ENCODE data around the gene SLC28A1.
A peak's percentile ranks its signal among the peaks of the same experiment; 100 is the strongest.

The SLC28A1 gene, protein sequence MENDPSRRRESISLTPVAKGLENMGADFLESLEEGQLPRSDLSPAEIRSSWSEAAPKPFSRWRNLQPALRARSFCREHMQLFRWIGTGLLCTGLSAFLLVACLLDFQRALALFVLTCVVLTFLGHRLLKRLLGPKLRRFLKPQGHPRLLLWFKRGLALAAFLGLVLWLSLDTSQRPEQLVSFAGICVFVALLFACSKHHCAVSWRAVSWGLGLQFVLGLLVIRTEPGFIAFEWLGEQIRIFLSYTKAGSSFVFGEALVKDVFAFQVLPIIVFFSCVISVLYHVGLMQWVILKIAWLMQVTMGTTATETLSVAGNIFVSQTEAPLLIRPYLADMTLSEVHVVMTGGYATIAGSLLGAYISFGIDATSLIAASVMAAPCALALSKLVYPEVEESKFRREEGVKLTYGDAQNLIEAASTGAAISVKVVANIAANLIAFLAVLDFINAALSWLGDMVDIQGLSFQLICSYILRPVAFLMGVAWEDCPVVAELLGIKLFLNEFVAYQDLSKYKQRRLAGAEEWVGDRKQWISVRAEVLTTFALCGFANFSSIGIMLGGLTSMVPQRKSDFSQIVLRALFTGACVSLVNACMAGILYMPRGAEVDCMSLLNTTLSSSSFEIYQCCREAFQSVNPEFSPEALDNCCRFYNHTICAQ

DNA sequence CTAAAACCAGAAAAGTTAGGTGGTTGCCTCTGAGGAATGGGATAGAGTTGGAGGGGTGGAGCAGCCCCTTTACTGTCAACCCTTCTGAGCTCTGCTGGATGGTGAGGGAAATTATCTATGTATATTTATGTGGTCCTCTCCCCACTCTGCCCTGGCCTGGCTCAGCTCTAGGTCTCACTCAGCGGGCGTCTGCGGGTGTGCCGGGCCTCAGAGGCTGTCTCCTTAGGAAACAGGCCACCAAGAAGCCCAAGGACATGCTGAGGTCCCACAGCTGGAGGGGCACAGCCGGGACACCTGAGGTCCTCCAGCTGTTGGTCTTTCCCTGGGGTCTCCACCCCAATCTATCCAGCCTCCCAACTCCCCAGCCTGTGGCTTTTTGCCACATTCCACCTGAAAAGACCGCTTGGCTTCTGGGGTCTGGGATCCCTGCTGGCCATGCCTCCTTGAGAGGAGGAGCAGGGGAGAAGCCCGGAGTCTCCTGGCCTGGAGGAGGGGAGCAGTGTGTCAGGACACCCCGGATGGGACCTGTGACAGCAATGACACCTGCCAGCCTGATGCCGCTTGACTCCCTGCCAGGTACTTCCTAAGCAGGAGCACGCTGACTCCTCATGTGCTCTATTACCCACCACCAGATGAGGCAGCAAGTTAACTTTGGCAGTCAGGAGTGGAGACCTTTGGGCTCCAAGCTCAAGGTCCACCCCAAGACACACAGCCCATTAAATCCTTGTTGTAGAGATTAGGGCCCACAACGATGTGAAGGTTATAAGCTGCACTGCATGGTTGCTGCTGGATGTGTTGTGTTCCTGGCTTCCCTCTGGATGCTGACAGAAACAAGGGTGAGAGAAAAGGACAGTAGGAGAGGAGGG, at the start of gene SLC28A1:
TSS of gene SLC28A1 (plus strand) at position 747 of the 866 bp plus-strand sequence. CDS start 3,099 bp downstream, outside the sequence.
- no peak for DNase-seq (ENCODE audit: low read depth)

DNA sequence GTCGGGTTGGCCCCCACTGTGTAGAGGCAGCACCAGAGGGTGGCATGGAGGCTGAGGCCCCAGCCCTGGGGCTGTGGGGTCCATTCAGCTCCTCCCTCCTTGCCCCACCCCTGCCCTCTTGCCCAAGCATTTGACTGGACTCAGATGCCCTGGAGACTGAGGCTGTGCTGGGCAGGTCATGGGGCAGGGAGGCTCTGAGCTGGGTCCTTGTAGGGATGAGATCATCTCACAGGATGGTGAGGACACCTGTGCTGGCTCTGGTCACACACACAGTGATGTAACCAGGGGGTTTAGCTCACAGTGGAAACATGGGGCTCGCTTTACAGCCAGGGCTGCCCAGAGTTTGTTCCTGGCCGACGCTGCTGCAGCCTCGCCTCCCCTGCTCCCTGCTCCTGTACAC, 49.5 kb upstream of the SLC28A1 start:
- no peak for DNase-seq (ENCODE audit: low read depth)

DNA sequence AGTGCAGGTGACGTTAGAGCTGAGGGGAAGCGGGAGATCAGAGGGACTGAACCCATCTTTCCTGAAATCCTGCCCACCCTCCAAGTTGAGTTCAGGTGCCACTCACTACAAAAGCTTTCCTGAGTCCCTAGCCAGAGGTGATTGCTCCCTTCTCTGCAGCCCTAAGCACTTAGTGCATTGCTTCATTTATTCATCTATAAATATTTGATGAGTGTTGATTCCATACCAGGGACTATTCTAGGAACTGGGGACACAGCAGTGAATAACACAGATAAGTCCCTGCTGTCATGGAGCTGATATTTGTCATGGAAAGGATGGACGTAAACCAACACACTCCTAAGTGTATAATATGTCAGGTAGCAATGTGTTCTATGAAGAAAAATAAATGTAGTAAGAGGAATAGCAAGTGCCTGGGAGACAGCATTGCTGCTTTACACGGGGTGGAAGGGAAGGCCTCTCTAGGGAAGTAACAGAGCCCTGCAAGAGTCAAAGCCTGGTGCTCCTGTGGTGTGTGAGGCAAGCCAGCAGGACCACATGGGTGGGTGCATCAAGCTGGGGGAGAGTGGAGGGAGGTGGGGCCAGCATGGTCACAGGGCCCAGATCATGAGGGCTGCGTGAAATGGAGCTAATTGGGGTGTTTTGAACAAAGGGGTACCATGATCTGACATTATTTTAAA, 48.7 kb upstream of the SLC28A1 start:
- no peak for DNase-seq (ENCODE audit: low read depth)

DNA sequence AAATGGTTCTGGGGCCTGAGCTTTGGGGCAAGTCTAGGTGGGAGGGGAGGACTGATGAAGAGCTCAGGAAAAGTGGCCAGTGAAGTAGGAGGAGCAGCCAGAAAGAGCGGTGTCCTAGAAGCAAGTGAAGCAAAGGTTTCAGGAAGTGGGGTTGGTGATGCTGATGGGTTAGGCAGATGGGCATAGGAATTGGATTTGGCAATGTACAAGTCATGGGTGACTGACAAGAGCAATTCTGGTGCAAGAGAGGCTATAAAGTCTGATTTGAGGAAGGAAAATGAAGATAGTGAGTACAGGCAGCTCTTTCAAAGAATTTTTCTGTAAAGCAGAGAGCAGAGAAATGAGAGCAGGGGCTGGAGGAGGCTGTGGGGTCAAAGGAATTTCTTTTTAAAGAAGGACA, 47.6 kb upstream of the SLC28A1 start:
- DNase-seq (ENCODE audit: low read depth) = no peak

DNA sequence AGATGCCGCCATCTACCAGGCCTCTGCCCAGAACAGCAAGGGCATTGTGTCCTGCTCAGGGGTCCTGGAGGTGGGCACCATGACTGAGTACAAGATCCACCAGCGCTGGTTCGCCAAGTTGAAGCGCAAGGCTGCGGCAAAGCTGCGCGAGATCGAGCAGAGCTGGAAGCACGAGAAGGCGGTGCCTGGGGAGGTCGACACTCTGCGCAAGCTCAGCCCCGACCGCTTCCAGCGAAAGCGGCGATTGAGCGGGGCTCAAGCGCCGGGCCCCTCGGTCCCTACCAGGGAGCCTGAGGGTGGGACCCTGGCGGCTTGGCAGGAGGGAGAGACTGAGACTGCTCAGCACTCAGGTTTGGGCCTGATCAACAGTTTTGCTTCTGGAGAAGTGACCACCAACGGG, 44.7 kb upstream of the SLC28A1 start:
- no peak for DNase-seq (ENCODE audit: low read depth)

DNA sequence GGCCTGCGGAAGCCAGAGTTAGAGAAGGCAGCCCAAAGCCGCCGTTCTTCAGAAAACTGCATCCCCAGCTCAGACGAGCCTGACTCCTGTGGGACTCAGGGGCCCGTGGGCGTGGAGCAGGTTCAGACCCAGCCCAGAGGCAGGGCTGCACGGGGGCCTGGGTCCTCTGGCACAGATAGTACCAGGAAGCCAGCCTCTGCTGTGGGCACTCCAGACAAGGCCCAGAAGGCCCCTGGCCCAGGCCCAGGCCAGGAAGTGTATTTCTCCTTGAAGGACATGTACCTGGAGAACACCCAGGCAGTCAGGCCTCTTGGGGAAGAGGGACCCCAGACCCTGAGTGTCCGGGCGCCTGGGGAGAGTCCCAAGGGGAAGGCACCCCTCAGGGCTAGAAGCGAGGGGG, 44.2 kb upstream of the SLC28A1 start:
- DNase-seq (ENCODE audit: low read depth) = no peak

DNA sequence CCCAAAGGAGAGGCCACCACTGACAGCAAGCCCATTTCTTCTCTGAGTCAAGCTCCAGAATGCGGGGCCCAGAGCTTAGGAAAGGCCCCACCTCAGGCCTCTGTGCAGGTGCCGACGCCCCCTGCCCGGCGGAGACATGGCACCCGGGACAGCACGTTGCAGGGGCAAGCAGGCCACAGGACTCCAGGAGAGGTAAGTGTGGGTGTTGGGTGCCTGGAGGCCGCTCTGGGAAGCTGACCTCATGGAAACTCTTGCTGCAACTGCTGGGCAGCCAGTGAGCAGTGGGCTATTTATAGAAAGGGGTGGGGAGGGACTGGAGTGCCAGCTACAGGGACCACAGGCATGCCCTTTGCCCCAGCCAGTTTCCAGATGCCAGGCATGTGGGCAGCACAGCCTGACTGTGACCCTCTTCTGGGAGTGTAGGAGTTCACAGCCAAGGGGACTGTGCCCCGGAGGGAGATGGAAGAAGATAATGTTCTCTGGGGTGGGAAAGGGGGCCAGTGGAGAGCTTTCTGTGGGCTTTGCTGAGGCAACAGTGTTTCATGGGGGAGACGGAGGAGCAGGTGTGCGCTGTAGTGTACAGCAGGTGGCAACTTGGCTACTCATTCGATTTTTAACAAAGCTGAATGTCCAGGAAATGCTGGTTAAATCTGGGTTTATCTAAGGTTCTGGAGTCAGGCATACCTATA, 43.6 kb upstream of the SLC28A1 start:
- DNase-seq (ENCODE audit: low read depth) = peak; percentile 82

DNA sequence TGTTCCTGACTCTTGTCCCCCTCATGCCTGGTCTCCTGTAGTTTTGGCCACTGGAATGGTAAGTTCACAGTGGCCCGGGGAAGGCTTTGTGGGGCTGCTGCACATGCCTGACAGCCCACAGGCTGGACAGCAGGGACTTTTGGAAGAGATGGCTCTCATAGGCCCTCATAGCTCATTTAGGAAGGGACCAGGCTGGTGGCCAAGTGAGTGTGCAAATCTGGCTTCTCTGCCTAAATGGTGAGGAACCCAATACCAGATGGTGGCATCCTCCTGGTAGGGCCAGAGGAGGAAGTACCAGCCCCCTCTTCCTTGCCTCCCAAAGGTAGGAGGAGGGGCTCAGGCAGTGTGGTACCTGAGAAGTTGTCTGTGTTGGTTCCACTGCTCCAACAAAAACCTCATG, 41.7 kb upstream of the SLC28A1 start:
- DNase-seq (ENCODE audit: low read depth) = no peak

DNA sequence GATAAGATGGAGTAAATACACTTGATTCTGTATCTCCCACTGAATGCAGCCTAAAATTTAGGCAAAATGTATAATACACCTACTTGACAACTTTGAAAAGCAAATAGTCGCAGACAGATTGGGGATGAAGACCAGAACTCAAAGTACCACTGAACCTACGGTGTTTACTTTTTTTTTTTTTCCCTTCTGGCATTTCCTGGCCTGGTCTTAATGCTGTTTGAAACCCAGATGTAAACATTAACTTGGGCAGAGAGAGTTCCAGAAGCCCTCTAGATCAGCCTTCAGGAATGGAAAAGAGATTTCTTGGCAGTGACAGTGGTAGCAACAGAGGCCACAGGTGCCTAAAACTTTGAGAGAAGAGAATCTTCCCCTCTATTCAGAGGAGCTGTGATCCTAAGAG, 39.5 kb upstream of the SLC28A1 start:
- DNase-seq (ENCODE audit: low read depth) = no peak

DNA sequence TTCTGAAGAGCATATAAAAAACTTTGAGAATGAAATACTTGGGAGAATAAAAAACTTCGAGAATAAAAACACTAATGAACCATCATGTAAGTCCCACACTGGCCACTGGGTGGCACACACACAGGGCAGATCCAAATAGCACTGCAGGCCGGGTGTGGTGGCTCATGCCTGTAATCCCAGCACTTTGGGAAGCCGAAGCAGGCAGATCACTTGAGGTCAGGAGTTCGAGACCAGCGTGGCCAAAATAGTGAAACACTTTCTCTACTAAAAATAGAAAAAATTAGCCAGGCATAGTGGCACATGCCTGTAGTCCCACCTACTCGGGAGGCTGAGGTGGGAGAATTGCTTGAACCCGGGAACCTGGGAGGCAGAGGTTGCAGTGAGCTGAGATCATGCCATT, 38.8 kb upstream of the SLC28A1 start:
- peak; percentile 69 for DNase-seq (ENCODE audit: low read depth)

DNA sequence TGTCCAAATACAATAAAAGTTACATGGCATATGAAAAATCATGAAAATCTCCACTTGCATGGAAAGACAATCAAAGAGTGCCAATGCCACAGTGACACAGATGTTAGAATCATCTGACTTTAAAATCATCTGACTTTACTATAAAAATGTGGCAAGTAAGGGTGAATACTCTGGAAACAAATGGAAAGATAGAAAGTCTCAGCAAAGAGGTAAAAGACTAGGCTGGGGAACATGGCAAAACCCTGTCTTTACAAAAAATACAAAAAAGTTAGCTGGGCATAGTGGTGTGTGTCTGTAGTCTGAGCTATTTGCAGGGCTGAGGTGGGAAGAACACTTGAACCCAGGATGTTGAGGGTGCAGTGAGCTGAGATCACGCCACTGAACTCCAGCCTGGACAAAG, 38.2 kb upstream of the SLC28A1 start:
- DNase-seq (ENCODE audit: low read depth) = no peak

DNA sequence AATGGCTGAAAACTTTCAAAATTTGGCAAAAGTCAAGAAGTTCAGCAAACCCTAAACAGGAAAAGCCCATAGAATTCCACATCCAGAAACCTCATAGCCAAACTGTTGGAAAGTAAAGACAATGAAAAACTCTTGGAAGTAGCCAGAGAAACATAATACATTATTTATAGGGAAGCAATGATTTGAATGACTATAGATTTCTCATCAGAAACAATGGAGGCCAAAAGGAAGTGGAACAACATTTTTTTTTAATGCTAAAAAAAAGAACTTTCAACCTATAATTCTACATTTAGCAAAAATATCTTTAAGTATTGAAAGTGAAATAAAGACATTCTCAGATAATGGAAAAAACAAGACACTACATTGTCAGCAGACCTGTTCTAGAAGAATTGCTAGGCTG, 37.1 kb upstream of the SLC28A1 start:
- DNase-seq (ENCODE audit: low read depth) = no peak

DNA sequence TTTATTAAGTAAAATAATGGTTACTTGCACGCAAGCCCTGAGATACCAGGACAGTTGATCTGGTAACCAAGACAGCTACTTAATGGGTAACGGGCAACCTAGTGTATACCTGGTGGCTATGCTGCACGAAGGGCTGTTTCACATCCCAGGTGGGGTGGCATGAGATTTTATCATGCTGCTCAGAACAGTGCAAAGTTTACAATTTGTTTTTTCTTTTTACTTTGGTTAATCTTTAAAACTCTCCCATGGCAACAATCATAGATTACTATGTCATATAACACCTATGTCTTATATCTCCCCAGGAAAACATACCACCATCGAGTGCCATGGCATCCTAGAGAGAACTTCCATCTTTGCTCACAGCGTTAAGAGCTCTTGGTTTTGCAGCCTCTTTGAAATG, 32.2 kb upstream of the SLC28A1 start:
- DNase-seq (ENCODE audit: low read depth) = no peak

DNA sequence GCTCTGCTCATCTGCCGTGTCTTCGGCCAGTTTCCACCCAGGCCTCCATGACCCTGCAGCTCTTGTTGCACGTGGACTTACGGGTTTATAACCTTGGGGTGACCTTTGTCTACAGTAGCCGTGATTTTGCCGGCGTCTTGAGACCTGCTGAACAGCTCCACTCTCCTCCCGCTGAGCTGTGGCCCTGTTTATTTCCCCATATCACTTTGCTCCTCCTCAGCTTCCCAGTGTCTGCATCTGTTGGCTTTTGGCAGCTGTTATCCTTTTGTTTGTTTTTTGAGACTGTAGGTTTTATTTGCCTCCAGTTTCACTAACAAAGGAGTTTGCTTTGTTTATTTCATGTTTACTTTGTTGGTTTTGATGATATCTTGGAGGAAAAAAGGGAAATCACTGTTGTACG, 29.3 kb upstream of the SLC28A1 start:
- no peak for DNase-seq (ENCODE audit: low read depth)

DNA sequence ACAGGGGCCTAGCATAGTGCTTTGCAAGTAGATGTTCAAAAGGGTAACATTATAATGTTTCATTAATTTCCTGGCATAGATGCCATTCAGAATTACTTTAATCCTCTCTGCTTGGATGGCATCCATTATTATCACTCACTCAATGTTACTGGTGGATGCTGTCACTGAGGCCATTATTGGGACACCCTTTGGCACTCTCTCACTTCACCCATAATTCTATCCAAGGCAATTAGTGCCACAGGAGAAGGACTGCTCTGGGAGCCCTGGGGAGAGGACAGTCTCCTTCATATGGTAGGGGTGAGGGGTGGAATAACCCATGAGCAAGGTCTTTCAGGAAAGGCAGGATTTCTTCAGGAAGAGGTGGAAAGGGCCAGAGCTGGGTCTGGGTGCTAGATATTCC, 28.7 kb upstream of the SLC28A1 start:
- DNase-seq (ENCODE audit: low read depth) = no peak

DNA sequence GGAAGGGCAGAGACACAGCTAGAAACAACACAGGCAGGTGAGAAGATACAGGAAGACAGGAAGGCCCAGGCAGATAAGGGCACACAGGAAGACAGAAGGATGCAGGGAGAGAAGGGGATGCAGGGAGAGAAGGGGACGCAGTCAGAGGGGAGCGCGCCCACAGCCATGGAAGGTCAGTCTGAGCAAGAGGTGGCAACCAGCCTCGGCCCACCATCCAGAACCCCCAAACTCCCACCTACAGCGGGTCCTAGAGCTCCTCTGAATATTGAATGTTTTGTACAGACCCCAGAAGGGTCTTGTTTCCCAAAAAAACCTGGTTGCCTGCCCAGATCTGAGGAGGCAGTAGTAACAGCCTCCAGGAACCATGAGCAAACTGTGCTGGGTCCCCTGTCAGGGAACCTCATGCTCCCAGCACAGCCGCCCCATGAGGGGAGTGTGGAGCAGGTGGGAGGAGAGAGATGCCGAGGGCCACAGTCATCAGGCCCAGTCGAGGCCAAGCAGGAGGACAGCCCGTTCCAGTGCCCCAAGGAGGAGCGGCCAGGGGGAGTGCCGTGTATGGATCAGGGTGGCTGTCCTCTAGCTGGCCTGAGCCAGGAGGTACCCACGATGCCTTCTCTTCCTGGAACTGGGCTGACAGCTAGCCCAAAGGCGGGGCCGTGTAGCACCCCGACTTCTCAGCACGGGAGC, 27.6 kb upstream of the SLC28A1 start:
- no peak for DNase-seq (ENCODE audit: low read depth)

DNA sequence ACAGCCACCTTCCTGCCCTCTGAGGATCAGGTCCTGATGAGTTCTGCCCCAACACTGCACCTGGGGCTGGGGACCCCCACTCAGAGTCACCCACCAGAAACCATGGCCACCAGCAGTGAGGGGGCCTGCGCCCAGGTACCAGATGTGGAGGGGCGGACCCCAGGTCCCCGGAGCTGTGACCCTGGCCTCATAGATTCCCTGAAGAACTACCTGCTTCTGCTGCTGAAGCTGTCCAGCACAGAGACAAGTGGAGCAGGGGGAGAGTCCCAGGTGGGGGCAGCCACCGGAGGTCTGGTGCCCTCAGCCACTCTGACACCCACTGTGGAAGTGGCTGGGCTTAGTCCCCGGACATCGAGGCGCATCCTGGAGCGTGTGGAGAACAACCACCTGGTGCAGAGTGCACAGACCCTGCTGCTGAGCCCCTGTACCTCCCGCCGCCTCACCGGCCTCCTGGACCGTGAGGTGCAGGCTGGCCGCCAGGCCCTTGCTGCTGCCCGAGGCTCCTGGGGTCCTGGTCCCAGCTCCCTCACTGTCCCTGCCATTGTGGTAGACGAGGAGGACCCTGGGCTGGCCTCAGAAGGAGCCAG, 27.0 kb upstream of the SLC28A1 start:
- no peak for DNase-seq (ENCODE audit: low read depth)

DNA sequence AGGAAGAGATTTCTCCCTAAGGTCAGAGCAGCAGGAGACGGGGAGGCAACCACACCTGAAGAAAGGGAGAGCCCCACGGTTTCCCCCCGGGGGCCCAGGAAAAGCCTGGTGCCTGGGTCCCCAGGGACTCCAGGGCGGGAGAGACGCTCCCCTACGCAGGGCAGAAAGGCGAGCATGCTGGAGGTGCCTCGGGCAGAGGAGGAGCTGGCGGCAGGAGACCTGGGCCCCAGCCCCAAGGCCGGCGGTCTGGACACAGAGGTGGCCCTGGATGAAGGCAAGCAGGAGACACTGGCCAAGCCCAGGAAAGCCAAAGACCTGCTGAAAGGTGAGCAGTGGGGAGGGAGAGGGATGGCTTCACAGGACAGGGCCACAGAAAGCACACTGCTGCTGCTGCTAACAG, 26.2 kb upstream of the SLC28A1 start:
- no peak for DNase-seq (ENCODE audit: low read depth)

DNA sequence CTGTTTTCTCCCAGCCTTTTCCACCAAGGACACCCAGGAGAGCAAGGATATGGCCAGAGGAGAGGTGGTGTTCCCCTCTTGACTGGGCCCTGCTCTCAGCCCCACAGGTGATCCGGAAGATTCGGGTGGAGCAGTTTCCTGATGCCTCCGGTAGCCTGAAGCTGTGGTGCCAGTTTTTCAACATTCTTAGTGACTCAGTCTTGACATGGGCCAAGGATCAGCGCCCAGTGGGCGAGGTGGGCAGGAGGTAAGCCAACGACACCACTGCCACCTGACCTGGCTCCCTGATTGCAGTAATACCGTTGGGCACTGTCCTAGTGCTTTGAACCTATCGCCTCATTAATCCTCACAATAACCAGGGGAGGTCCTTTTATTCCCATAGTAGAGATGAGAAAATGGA, 25.3 kb upstream of the SLC28A1 start:
- no peak for DNase-seq (ENCODE audit: low read depth)

DNA sequence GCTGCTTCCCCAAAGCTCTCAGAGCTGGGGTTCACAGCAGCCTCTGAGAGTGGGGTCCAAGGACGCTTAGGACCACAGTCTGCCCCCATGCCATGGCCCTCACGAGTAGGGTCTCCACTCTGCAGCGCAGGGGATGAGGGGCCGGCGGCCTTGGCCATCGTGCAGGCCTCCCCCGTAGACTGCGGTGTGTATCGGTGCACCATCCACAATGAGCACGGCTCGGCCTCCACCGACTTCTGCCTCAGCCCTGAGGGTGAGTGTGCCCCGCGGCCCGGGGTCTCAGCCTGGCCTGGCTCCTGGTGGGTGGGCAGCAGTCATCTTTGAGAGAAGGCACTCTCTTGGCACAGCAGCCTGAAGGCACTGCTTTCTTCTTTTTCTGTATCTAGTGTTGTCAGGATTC, 24.8 kb upstream of the SLC28A1 start:
- no peak for DNase-seq (ENCODE audit: low read depth)

DNA sequence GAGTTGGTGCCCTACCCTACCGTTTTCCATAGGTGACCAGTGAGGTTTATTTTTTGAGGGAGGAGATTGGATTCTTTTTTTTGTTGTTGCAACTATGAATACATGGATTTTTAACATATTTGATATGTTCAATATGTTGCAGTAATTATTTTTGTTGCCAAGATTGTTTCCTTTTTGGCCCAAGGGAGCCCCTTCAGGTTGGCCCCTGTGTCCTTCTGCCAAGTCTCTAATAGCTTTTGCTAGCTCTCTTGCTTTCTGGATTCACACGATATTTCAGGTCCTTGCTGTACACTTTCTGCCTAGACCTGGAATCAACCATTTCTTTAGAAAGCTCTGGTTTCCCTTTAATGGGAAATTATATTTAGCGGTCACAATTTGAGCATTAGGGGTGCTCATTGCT, 22.7 kb upstream of the SLC28A1 start:
- no peak for DNase-seq (ENCODE audit: low read depth)
